BJ (cell line): ENCODE measurements around the gene HRCT1. TPM values are rescaled to one million over a fixed set of nuclear protein-coding genes. Genes with fewer than 3 reads are reported as not detected.
"Not testable (repeated sequence)": the region's sequence is repeated elsewhere in the genome, so short reads cannot be mapped to it uniquely, and the experiment has no call there.

Experiments used
- CTCF ChIA-PET: fragments of 350-600 bp; formaldehyde crosslinking; extraction: SDS; loops from one replicate; lab custom pipeline; 2021; ENCODE audit warnings: antibody characterized with exemption, inconsistent platforms; lab: Yijun Ruan, JAX
- POLR2A ChIA-PET: fragments of 300-600 bp; sonication (Branson Sonifier 250); formaldehyde crosslinking; extraction: SDS; loops from one replicate; lab custom pipeline; 2021; ENCODE audit warnings: antibody characterized with exemption; lab: Charles Lee
- DNase-seq: peaks from one replicate; pipeline ENCODE4 v3.0.0-alpha.2; 2011; ENCODE audit warnings: low read depth
- H3K27me3 ChIP-seq: 2 replicates; pipeline ENCODE4 v1.6.0; 2011; ENCODE audit warnings: low read length; ENCODE audit not compliant: control insufficient read depth, insufficient read depth
- H3K36me3 ChIP-seq: 2 replicates; pipeline ENCODE4 v1.5.1; 2011; ENCODE audit warnings: low read length; ENCODE audit not compliant: control insufficient read depth, insufficient read depth
- H3K4me3 ChIP-seq: 2 replicates; pipeline ENCODE4 v1.5.1; 2011; ENCODE audit warnings: low read depth, mild to moderate bottlenecking, control low read depth, low read length
- polyA plus RNA-seq: library from polyadenylated mRNA; depleted of rRNA; stranded (reverse); fragments of >200 nt; gene quantifications from 2 replicates; pipeline ENCODE4 v1.2.3, GENCODE V29; 2011
- TF ChIP-seq, protein P1 (sequence below): IDR thresholded peaks from 2 replicates; pipeline ENCODE4 v1.5.1; 2011; ENCODE audit warnings: low read depth, mild to moderate bottlenecking, control low read depth, inconsistent platforms, low read length, moderate library complexity; ENCODE audit not compliant: insufficient read depth

The HRCT1 gene
- polyA plus RNA-seq, 1 experiment = 0.93 TPM

- no peaks in the 10 kb centered on the region for H3K36me3 ChIP-seq
- H3K4me3 ChIP-seq = no peak overlapping the region
- ChIA-PET POLR2A (no interaction called here), CTCF (interaction anchor here (1.5 to 1.6 kb wide), 2 partner anchors 20 to 92 kb away, joined by 4 to 8 read pairs; no protein-coding TSS in a partner anchor)
- DNase-seq = no peak
- no peaks in the 10 kb centered on the region for H3K27me3 ChIP-seq
- TF ChIP-seq, protein P1, sequence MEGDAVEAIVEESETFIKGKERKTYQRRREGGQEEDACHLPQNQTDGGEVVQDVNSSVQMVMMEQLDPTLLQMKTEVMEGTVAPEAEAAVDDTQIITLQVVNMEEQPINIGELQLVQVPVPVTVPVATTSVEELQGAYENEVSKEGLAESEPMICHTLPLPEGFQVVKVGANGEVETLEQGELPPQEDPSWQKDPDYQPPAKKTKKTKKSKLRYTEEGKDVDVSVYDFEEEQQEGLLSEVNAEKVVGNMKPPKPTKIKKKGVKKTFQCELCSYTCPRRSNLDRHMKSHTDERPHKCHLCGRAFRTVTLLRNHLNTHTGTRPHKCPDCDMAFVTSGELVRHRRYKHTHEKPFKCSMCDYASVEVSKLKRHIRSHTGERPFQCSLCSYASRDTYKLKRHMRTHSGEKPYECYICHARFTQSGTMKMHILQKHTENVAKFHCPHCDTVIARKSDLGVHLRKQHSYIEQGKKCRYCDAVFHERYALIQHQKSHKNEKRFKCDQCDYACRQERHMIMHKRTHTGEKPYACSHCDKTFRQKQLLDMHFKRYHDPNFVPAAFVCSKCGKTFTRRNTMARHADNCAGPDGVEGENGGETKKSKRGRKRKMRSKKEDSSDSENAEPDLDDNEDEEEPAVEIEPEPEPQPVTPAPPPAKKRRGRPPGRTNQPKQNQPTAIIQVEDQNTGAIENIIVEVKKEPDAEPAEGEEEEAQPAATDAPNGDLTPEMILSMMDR = no peak
These were observed 24.5 kb downstream of the HRCT1 start for GRCh38 chr9:35930521-35930920.

DNA sequence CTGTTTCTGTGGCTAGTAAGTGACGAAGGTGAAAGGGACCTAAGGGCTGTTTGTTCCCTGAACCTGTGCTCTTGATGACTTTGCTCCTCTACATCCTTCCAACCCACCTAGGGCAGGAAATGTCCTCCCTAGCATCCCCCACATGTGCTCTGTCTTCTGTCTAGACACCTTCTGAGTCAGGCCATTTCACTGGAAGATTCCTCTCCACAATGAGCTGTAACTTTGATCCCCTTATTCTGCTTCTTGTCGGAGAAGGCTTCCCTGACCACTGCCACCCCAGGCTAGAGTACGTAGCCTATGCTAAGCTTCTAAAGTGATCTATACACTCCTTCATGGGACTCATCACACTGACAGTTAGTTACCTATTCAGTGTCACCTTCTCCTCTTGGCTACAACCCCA lies 25.0 kb downstream of the HRCT1 start:
- CTCF ChIA-PET = interaction anchor here (1.5 to 1.6 kb wide), 2 partner anchors 20 to 92 kb away, joined by 4 to 8 read pairs; no protein-coding TSS in a partner anchor
- Histone ChIP-seq H3K36me3 (no peaks in the 10 kb centered on the region), H3K4me3 (no peak overlapping the region), H3K27me3 (no peaks in the 10 kb centered on the region)
- POLR2A ChIA-PET = no interaction called here
- TF ChIP-seq, protein P1 = no peak
- no peak for DNase-seq

- TF ChIP-seq, protein P1 = no peak
- Histone ChIP-seq H3K4me3 (no peak overlapping the region), H3K36me3 (no peaks in the 10 kb centered on the region), H3K27me3 (no peaks in the 10 kb centered on the region)
- ChIA-PET POLR2A (no interaction called here), CTCF (interaction anchor here (3.8 kb wide), 1 partner anchor 13 kb away, joined by 20 read pairs; no protein-coding TSS in a partner anchor)
- no peak for DNase-seq
These were observed 26.7 kb downstream of the HRCT1 start for GRCh38 chr9:35932735-35933134.

DNA sequence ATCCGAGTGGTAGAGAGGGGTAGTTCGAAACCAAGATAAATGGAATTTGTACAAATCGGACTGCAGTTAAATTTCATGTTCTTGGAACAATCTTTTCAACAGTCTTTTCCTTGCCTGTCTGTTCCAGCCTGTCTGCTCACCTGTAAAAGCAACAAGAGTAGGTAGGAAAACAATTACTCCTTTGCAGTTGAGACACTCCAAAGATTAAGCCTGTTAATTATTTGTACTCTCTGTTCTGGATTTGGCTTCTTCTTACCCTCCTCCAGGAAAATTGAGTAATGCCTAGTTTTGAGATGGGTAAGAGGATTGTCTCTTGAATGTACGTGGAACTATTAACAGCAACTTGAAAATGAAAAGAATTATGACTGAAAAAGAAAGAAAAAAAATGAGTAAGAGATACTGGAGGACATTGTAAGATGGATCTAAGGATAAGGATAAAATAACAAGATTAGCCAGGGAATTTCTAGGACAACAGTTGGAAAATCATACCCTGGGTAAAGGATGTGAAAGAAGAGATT lies 27.6 kb downstream of the HRCT1 start:
- DNase-seq = no peak
- ChIA-PET CTCF (interaction anchor here (3.8 kb wide), 1 partner anchor 12 kb away, joined by 20 read pairs; no protein-coding TSS in a partner anchor), POLR2A (interaction anchor here (0.6 kb wide), 1 partner anchor 101 kb away, joined by 3 read pairs; no protein-coding TSS in a partner anchor)
- Histone ChIP-seq H3K27me3 (no peaks in the 10 kb centered on the region), H3K36me3 (no peaks in the 10 kb centered on the region), H3K4me3 (no peak overlapping the region)
- TF ChIP-seq, protein P1 = no peak

GRCh38 chr9:35934069-35934468 lies 28.1 kb downstream of the HRCT1 start:
- H3K4me3 ChIP-seq, DNase-seq, POLR2A ChIA-PET, H3K27me3 ChIP-seq, H3K36me3 ChIP-seq: not testable (repeated sequence)
- CTCF ChIA-PET = interaction anchor here (1.0 to 4.2 kb wide), 3 partner anchors 11 to 230 kb away, joined by 3 to 20 read pairs (median 16); no protein-coding TSS in a partner anchor
